ACC112 (cell line): ENCODE data around the gene METTL24.

Source experiments
- H2AFZ ChIP-seq: fragments of 200-600 bp; sonication (generic); one replicate; pipeline ENCODE4 v1.6.0; 2017; ENCODE audit warnings: antibody characterized with exemption, low read length; ENCODE audit not compliant: unreplicated experiment
- H3K27ac ChIP-seq: fragments of 200-600 bp; sonication (generic); 2 replicates; pipeline ENCODE4 v1.5.1; 2014; ENCODE audit warnings: low read depth, mild to moderate bottlenecking, antibody characterized with exemption, low read length, moderate library complexity
- H3K27me3 ChIP-seq: fragments of 200-600 bp; sonication (generic); 2 replicates; pipeline ENCODE4 v1.6.1; 2014; ENCODE audit warnings: mild to moderate bottlenecking, antibody characterized with exemption, low read length, moderate library complexity, mixed read lengths; ENCODE audit not compliant: insufficient read depth
- H3K36me3 ChIP-seq: fragments of 200-600 bp; sonication (generic); 2 replicates; pipeline ENCODE4 v1.6.1; 2016; ENCODE audit warnings: mild to moderate bottlenecking, antibody characterized with exemption, low read length, moderate library complexity, mixed read lengths; ENCODE audit not compliant: insufficient read depth
- H3K4me1 ChIP-seq: fragments of 200-600 bp; sonication (generic); one replicate; pipeline ENCODE4 v1.6.1; 2016; ENCODE audit warnings: low read length, mixed read lengths; ENCODE audit not compliant: insufficient read depth, unreplicated experiment, control insufficient read depth
- H3K4me3 ChIP-seq: fragments of 200-600 bp; sonication (generic); 2 replicates; pipeline ENCODE4 v1.5.1; 2014; ENCODE audit warnings: mild to moderate bottlenecking, low read depth, low read length
- H3K79me2 ChIP-seq: fragments of 200-600 bp; sonication (generic); one replicate; pipeline ENCODE4 v1.6.0; 2016; ENCODE audit warnings: low read length; ENCODE audit not compliant: control insufficient read depth, unreplicated experiment, insufficient read depth

Gene METTL24

DNA sequence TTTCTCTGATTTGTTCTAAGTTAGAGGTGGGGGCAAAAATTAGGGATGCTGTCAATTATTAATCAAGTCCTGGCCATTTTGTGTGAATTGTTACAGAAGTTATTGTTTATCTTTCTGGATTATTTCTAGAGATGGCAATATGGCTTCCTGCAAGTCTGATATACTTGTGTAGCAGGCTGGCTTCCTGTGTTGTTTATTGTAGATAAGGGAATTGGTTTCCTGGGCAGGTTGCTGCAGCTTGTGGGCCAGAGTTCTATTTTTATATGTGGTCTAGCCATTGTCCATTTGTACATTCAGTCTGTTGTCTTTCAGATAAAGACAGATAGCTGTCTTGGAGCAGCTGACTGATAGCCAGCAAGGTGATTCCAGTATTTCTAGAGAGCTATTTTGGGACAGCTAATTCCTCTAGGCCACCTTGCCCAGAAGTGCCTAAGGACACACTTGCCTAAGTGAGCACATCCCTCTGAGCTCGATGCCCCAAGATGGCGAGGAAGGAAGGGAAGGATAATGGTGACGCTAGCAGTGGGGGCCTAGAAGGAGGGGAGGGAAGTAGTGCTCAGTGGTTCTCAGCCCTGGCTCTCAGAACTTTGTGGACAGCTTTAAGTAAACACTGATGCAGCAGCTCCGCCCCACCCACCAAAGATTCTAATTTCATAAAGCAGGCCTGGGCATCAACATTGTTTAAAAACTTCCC is 31.7 kb upstream of the METTL24 start:
- no peaks in the 10 kb centered on the region; the same call in 1 of the 2 replicates for H3K27me3 ChIP-seq
- no peaks in the 10 kb centered on the region for H3K4me1 ChIP-seq
- no peak overlapping the region for H3K27ac ChIP-seq
- no peaks in the 10 kb centered on the region for H3K36me3 ChIP-seq
- no peak overlapping the region for H2AFZ ChIP-seq
- H3K4me3 ChIP-seq = no peak overlapping the region
- H3K79me2 ChIP-seq = no peaks in the 10 kb centered on the region

GRCh38 chr6:110387986-110388385 is 29.8 kb upstream of the METTL24 start:
- Histone ChIP-seq H3K79me2 (no peaks in the 10 kb centered on the region), H3K27me3 (no peaks in the 10 kb centered on the region; the same call in 1 of the 2 replicates), H3K27ac (no peak overlapping the region), H3K4me3 (no peak overlapping the region), H3K36me3 (no peaks in the 10 kb centered on the region), H2AFZ (no peak overlapping the region), H3K4me1 (no peaks in the 10 kb centered on the region)

DNA sequence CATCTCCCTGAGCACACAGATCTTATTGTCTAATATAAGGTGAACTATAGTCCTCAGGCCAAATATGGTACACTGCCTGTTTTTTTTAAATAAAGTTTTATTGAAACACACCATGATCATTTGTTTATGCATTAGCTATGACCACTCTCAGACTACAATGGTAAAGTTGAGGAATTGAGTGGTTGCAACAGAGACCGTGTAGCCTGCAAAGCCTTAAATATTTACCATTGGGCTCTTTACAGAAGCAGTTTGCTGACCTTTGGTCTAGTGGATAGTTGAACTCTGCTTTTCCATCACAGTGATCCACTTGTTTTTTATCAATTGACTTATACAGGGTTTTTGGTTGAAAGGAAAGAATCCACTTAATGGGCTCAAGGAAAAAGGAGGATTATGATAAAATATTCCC is 27.3 kb upstream of the METTL24 start:
- no peak overlapping the region for H2AFZ ChIP-seq
- no peak overlapping the region for H3K27ac ChIP-seq
- H3K4me1 ChIP-seq = no peaks in the 10 kb centered on the region
- H3K79me2 ChIP-seq = no peaks in the 10 kb centered on the region
- no peaks in the 10 kb centered on the region for H3K36me3 ChIP-seq
- H3K4me3 ChIP-seq = no peak overlapping the region
- H3K27me3 ChIP-seq = no peaks in the 10 kb centered on the region; the same call in 1 of the 2 replicates

- no peak overlapping the region for H2AFZ ChIP-seq
Observed at GRCh38 chr6:110378552-110378951, 20.4 kb upstream of the METTL24 start.

GRCh38 chr6:110369066-110369465 is 10.9 kb upstream of the METTL24 start:
- no peak overlapping the region for H3K27ac ChIP-seq
- no peaks in the 10 kb centered on the region for H3K4me1 ChIP-seq
- no peak overlapping the region for H2AFZ ChIP-seq
- H3K4me3 ChIP-seq = no peak overlapping the region
- no peaks in the 10 kb centered on the region for H3K79me2 ChIP-seq
- no peaks in the 10 kb centered on the region for H3K36me3 ChIP-seq
- peaks cover 91% of the 10 kb centered on the region for H3K27me3 ChIP-seq

More at GRCh38 chr6:110378552-110378951, 20.4 kb upstream of the METTL24 start:
- H3K4me3 ChIP-seq = no peak overlapping the region
- peaks cover 22% of the 10 kb centered on the region for H3K27me3 ChIP-seq
- H3K79me2 ChIP-seq = no peaks in the 10 kb centered on the region
- H3K27ac ChIP-seq = no peak overlapping the region
- no peaks in the 10 kb centered on the region for H3K36me3 ChIP-seq
- H3K4me1 ChIP-seq = no peaks in the 10 kb centered on the region

DNA sequence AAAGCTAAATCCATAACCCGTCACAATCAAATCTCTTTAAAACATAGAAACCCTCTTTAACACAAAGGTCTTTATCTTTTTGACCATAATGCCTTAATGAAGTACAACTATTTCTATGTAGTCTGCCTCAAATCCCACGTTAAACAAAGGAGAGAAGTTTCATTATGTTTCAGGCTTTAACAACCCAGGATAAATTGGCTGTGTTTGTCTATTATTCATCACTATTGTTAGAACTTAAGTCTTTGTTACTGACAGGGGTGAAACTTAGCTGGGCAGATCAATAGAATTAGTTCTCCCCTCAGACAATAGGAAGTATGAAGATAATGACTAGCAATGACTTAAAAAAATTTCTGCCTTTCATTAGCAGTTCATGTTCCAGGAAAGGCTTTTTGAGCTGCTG is 10.1 kb upstream of the METTL24 start:
- Histone ChIP-seq H3K27me3 (peaks cover 92% of the 10 kb centered on the region), H3K4me1 (no peaks in the 10 kb centered on the region), H3K36me3 (no peaks in the 10 kb centered on the region), H3K4me3 (no peak overlapping the region), H3K27ac (no peak overlapping the region), H2AFZ (no peak overlapping the region), H3K79me2 (no peaks in the 10 kb centered on the region)

DNA sequence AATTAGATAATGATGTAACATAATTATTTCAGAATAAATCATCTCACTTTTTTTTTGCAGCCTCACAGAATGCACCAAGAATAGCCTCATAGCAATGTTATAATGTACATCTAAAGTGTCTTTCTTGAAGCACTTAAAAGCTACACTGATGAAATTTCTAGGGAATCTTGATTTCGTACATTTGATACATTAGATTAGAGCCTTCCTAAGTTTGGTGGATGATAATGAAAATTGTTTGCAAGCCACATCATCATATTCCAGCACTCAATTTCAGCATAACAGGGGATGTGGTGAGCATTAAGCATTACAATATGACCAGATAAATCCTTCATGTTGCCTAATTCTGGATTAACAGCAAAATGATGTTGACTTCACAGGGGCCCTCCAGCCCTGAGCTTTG is 9.7 kb upstream of the METTL24 start:
- no peaks in the 10 kb centered on the region for H3K79me2 ChIP-seq
- no peak overlapping the region for H3K27ac ChIP-seq
- H3K36me3 ChIP-seq = no peaks in the 10 kb centered on the region
- H3K4me1 ChIP-seq = no peaks in the 10 kb centered on the region
- H3K4me3 ChIP-seq = no peak overlapping the region
- H2AFZ ChIP-seq = no peak overlapping the region
- peaks cover 96% of the 10 kb centered on the region for H3K27me3 ChIP-seq

GRCh38 chr6:110366975-110367374 is 8.8 kb upstream of the METTL24 start:
- H3K27me3 ChIP-seq = peaks cover 96% of the 10 kb centered on the region
- H3K4me1 ChIP-seq = no peaks in the 10 kb centered on the region
- H3K79me2 ChIP-seq = no peaks in the 10 kb centered on the region
- no peak overlapping the region for H3K27ac ChIP-seq
- no peaks in the 10 kb centered on the region for H3K36me3 ChIP-seq
- no peak overlapping the region for H2AFZ ChIP-seq
- no peak overlapping the region for H3K4me3 ChIP-seq

GRCh38 chr6:110366256-110366655 is 8.1 kb upstream of the METTL24 start:
- Histone ChIP-seq H3K36me3 (no peaks in the 10 kb centered on the region), H3K4me1 (no peaks in the 10 kb centered on the region), H2AFZ (no peak overlapping the region), H3K27ac (no peak overlapping the region), H3K79me2 (no peaks in the 10 kb centered on the region), H3K27me3 (peaks cover 96% of the 10 kb centered on the region), H3K4me3 (no peak overlapping the region)

GRCh38 chr6:110364364-110365105 is 6.4 kb upstream of the METTL24 start:
- Histone ChIP-seq H3K27me3 (peaks cover 96% of the 10 kb centered on the region), H3K36me3 (no peaks in the 10 kb centered on the region), H2AFZ (no peak overlapping the region), H3K4me3 (no peak overlapping the region), H3K79me2 (no peaks in the 10 kb centered on the region), H3K4me1 (no peaks in the 10 kb centered on the region), H3K27ac (no peak overlapping the region)

GRCh38 chr6:110363748-110364147 is 5.6 kb upstream of the METTL24 start:
- Histone ChIP-seq H3K4me3 (no peak overlapping the region), H3K27me3 (peaks cover 96% of the 10 kb centered on the region), H3K79me2 (no peaks in the 10 kb centered on the region), H3K36me3 (no peaks in the 10 kb centered on the region), H3K4me1 (no peaks in the 10 kb centered on the region), H3K27ac (no peak overlapping the region), H2AFZ (no peak overlapping the region)
